Inflammatory macrophage treated with lipopolysaccharide for 4 hours (primary cell): Measurements from ENCODE around the gene YPEL3.
A peak's percentile ranks its signal among the peaks of the same experiment; 100 is the strongest.

Experiments
- DNase-seq: peaks from one replicate; pipeline ENCODE4 v3.0.0-alpha.2; 2020

The YPEL3 gene

GRCh38 chr16:30088832-30089624 is 7.0 kb downstream of the YPEL3 start:
- no peak for DNase-seq

DNA sequence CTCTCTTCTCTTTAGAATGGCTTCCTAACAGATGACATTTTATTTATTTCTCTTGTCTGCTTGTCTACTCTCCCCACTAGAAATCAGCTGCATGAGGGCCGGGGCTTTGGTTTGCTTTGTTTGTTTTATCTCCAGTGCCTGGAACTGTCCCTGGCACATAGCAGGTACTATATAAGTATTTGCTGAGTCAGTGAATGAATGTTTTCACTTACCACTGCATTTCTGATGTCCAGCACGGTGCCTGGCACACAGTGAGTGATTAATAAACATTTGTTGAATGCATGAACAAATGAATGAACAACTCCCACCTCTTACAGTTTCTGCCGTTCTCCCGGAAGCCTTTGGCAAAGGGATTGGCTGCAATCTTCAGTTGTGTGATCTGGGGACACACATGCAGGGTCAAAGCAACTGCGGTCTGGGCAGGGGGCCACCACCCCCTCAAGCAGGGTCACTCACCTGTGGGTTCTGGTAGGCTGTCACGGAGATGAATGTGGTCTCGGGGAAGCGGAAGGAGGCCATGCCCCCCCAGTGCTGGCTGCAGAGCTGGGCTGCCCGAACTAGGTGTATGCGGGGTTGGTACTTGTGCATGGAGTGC is 7.7 kb downstream of the YPEL3 start:
- DNase-seq = no peak

- DNase-seq = peak; percentile 91
Observed at GRCh38 chr16:30087181-30087898, 8.7 kb downstream of the YPEL3 start.

GRCh38 chr16:30086291-30087140 is 9.5 kb downstream of the YPEL3 start:
- DNase-seq = no peak

- no peak for DNase-seq
Observed at GRCh38 chr16:30085820-30086219, 10.2 kb downstream of the YPEL3 start.

- no peak for DNase-seq
Observed at GRCh38 chr16:30085247-30085646, 10.8 kb downstream of the YPEL3 start.

DNA sequence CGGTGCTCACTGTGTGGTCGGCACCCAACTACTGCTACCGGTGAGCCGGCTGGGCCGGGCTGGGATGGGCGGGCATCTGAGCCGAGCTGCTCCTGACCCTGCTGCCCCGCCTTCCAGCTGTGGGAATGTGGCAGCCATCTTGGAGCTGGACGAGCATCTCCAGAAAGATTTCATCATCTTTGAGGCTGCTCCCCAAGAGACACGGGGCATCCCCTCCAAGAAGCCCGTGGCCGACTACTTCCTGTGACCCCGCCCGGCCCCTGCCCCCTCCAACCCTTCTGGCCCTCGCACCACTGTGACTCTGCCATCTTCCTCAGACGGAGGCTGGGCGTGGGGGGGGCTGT is 11.2 kb downstream of the YPEL3 start:
- DNase-seq = no peak

- no peak for DNase-seq
Observed at GRCh38 chr16:30084096-30084815, 11.8 kb downstream of the YPEL3 start.

GRCh38 chr16:30083216-30084055 is 12.6 kb downstream of the YPEL3 start:
- DNase-seq = no peak

GRCh38 chr16:30082545-30083090 is 13.4 kb downstream of the YPEL3 start:
- no peak for DNase-seq

- DNase-seq = no peak
Observed at GRCh38 chr16:30079480-30079879, 16.5 kb downstream of the YPEL3 start.

GRCh38 chr16:30078744-30079143 is 17.3 kb downstream of the YPEL3 start:
- no peak for DNase-seq

- DNase-seq = peak; percentile 61
Observed at GRCh38 chr16:30077656-30078055, 18.4 kb downstream of the YPEL3 start.

- DNase-seq = no peak
Observed at GRCh38 chr16:30076276-30076791, 19.7 kb downstream of the YPEL3 start.

DNA sequence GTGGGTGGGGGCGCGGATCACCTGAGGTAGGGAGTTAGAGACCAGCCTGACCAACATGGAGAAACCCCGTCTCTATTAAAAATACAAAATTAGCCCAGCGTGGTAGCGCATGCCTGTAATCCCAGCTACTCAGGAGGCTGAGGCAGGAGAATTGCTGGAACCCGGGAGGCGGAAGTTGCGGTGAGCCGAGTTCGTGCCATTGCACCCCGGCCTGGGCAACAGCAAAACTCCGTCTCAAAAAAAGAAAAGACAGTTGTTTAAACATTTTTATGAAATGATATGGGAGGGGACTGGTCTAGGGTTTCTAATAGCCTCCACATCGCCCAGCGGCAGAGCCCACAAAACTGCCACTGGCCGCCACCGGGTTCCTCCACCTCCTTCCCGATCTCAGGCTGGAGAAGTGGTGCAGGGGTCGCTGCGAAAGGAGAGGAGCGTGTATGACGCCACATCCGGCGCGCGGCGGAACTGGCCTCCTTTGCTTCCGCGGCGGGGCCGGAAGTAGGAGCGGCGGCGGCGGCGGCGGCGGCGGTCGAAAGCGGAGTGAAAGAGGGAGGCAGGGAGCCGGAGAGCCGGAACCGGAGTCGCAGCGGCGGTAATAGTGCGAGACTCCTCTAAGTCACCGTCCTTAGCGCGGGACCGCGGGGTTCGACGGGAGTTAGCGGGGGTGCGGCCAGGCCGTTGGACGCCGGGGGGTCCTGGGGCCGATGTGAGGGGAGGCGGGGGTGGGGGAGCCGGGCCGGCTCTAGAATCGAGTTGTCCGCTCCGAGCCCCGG is 20.3 kb downstream of the YPEL3 start, which contains the start of gene PPP4C:
PPP4C (plus strand) TSS at position 492 of the 773 bp plus-strand sequence. CDS start 384 bp downstream, outside the sequence.
- DNase-seq = peak; percentile 92

GRCh38 chr16:30070490-30070889 is 25.5 kb downstream of the YPEL3 start:
- no peak for DNase-seq

GRCh38 chr16:30069611-30070462 is 26.2 kb downstream of the YPEL3 start:
- no peak for DNase-seq

DNA sequence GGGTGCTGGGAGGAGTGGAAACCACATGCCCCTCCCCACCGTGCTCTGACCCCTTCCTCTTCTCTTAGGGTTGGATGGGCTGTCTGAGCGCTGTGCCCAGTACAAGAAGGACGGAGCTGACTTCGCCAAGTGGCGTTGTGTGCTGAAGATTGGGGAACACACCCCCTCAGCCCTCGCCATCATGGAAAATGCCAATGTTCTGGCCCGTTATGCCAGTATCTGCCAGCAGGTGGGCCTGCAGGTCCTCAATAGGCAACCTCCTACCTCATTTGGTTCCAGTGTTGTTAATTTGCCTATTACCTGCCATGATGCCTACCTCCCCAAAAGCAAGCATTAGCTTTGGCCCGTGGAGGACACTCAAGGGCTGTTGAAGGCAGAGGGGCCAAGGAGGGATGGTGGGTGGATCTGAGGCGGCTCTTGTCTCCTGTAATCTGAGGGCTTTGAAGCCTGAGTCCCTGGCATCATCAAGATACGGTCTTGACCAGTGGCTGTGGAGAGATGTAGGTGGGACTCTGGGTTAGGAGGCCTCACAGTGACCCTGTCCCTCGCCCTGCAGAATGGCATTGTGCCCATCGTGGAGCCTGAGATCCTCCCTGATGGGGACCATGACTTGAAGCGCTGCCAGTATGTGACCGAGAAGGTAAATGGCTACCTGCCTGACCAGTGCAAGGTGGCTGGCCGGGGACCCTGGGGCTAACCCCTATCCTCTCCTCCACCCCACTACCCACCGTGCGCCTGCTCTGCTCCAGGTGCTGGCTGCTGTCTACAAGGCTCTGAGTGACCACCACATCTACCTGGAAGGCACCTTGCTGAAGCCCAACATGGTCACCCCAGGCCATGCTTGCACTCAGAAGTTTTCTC is 27.0 kb downstream of the YPEL3 start:
- no peak for DNase-seq
